Motor neuron (in vitro differentiated cells): Measurements from ENCODE around the gene PAPOLA. TPM values are rescaled to one million over a fixed set of nuclear protein-coding genes. Genes with fewer than 3 reads are reported as not detected.
A peak's percentile ranks its signal among the peaks of the same experiment; 100 is the strongest.

Experiments used
- ATAC-seq, 8 experiments: fragments of 200-7000 bp; cut with Tn5 transposase; replicated peaks in 6 of 8; 2 replicates each; pipeline ENCODE4 v1.8.0; 2021; ENCODE audit warnings: mild to moderate bottlenecking in 8 of 8, moderate library complexity in 8 of 8
- H3K27ac ChIP-seq, 2 donors: fragments of 250-450 bp; sonication (Bioruptor Pico); 2 replicates each; pipeline ENCODE4 v1.9.0; 2021; ENCODE audit warnings: antibody characterized with exemption in 2 of 2, mild to moderate bottlenecking in 2 of 2, moderate library complexity in 1 of 2
- H3K4me1 ChIP-seq, 2 donors: fragments of 250-450 bp; sonication (Bioruptor Pico); replicated peaks in 1 of 2; 2 replicates each; pipeline ENCODE4 v1.6.1; 2021; ENCODE audit warnings: antibody characterized with exemption in 2 of 2, mild to moderate bottlenecking in 2 of 2, moderate library complexity in 1 of 2
- H3K4me3 ChIP-seq, 5 donors: fragments of 250-450 bp; sonication (Bioruptor Pico); 2 replicates each; pipeline ENCODE4 v1.9.0; 2021; ENCODE audit warnings: antibody characterized with exemption in 5 of 5, mild to moderate bottlenecking in 5 of 5, moderate library complexity in 4 of 5
- WGBS, 10 experiments: fragments of 450-650 bp; shearing (Covaris generic); methylation state at CpG; one replicate each; pipeline ENCODE4 v1.0.0; 2022; 5-methylcytosine and 5-hydroxymethylcytosine counted together
- in situ Hi-C, 9 experiments: fragments of 400-800 bp; cut with MboI; loops; one replicate each; pipeline ENCODE4 v1.15.0; 2021; ENCODE audit warnings: low sequenced_read_pairs in 9 of 9, low pct_unique_long_range_greater_than_20kb in 2 of 9; ENCODE audit not compliant: unreplicated experiment in 9 of 9
- total RNA-seq, 8 experiments: library from RNA; unstranded; fragments of 300-600 nt; gene quantifications; 2 replicates each; pipeline versions ENCODE4 v1.2.3 to v1.2.4, GENCODE V29; 2022

Gene PAPOLA
- total RNA-seq, 8 experiments from 2014 or later: 88.2 to 205 (median 126) TPM

- H3K4me1 ChIP-seq: peaks cover 15 to 27% of the 10 kb centered on the region in 2 donors
- WGBS, 10 experiments: 30 to 79% (median 53%) methylated on average over 2 to 12 of the region's 20 CpGs; no CpG with 5 or more reads in 1 of the 10 experiments
- H3K4me3 ChIP-seq: no peak overlapping the region
- no peak overlapping the region for H3K27ac ChIP-seq
- in situ Hi-C loops: loop anchor here in 6 of 9 experiments (10.0 to 25.0 kb wide), 2 partner anchors 150 to 152 kb away; no protein-coding TSS in a partner anchor
- ATAC-seq: peak in 2 of 8 experiments; percentile 33 to 35
These were observed 82.9 kb downstream of the PAPOLA start for GRCh38 chr14:96584907-96585671.

DNA sequence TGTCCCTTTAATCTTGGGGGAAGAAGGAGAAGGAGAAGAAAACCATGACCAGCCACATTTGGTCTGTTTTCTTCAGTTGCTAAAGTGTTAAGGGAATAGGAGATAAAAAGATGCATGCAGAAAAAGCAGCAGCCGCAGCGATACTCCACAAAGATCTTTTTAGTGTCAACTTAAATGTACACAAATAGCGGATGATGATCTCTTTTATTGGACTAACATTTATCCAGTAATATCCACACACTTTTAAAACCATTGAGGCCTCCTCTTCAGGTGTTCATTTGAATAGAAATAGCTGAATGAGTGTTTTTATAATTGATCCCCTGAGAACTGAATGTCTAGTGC, 83.5 kb downstream of the PAPOLA start:
- Histone ChIP-seq H3K27ac (no peak overlapping the region), H3K4me3 (no peak overlapping the region), H3K4me1 (peaks cover 15 to 27% of the 10 kb centered on the region in 2 donors)
- in situ Hi-C loops: loop anchor here in 6 of 9 experiments (10.0 to 25.0 kb wide), 2 partner anchors 149 to 152 kb away; no protein-coding TSS in a partner anchor
- no peak for ATAC-seq
- 64 to 100% (median 88%) methylated on average over 1 to 3 of the region's 3 CpGs; no CpG with 5 or more reads in 3 of the 10 experiments for WGBS, 10 experiments

GRCh38 chr14:96586056-96586455, 83.9 kb downstream of the PAPOLA start:
- no peak overlapping the region for H3K4me3 ChIP-seq
- H3K27ac ChIP-seq: no peak overlapping the region
- no peak for ATAC-seq
- in situ Hi-C loops: loop anchor here in 6 of 9 experiments (10.0 to 25.0 kb wide), 2 partner anchors 149 to 151 kb away; no protein-coding TSS in a partner anchor
- WGBS, 10 experiments: 0 to 92% (median 74%) methylated on average over 1 to 10 of the region's 11 CpGs
- H3K4me1 ChIP-seq: peaks cover 15 to 27% of the 10 kb centered on the region in 2 donors

DNA sequence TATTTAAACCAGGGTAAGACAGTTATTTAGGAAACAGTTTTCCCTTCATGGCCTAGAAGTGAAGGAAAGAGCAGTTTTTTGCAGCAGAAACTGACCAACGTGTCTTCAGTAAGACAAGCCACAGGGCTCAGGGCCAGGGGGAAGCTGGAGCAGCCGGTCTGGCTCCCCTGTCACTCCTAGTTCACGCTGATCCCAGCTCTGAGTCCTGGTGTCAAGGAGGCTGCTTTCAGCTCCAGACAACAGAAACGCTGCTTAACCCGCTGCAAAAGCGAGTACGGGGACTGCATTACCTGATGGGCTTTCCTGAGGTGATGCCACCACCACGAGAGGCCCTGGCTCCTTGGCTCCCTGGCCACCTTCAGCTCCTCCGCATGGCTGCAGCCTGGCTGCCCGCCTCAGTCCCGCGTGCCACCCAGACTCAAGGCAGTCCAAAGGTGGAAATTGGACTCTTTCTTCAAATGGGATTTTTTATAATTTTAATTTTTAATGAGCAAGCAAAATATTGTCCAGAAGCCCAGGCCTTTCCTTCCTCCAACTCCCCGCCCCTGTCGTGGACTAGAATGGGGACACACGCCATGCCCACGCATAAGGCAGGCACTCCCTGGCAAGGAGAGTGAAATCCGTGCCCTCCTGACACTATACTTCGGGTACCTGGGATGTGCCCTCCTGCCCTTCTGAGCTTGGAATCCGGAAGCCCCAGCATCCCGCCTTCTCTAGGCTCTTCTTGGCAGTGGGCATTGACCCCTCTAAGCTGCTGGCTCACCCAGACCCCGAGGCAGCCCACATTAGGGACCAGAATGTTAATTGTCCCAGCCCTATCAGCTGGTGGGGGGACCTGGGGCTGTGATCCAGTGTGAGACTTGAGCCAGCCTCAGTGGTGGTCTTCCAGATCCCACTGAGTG, 85.0 kb downstream of the PAPOLA start:
- ATAC-seq: no peak
- 28 to 90% (median 83%) methylated on average over 3 to 9 of the region's 21 CpGs; no CpG with 5 or more reads in 2 of the 10 experiments for WGBS, 10 experiments
- Histone ChIP-seq H3K27ac (no peak overlapping the region), H3K4me3 (no peak overlapping the region), H3K4me1 (peaks cover 15 to 27% of the 10 kb centered on the region in 2 donors)
- in situ Hi-C loops: loop anchor here in 6 of 9 experiments (10.0 to 25.0 kb wide), 2 partner anchors 148 to 150 kb away; no protein-coding TSS in a partner anchor

DNA sequence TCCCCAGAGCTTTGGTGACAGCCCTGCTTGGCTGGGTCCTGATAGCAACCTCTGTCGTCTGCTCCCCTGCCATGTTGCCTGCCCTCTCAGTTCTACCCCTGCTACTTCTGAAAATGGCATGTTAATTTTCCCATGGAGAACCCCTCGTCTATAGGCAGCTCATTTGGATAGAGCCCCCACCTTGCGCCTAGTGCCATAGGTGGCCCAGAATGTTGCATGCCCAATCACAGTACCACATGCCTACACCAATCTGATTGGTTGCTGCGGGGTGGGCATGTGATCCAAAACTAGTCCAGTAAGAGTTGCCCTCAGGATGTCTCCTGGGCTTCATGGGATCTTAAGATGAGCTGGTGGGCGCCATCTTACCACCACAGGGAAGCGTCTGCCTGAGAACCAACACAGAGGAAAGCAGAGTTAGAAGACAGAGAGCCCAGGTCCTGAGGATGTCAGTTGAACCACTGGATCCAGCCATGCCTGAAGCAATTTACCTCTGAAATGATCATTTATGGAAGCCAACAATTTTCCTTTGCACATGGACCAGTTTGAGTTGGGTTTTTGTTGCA, 85.7 kb downstream of the PAPOLA start:
- H3K4me1 ChIP-seq: peaks cover 15 to 28% of the 10 kb centered on the region in 2 donors
- no peak overlapping the region for H3K27ac ChIP-seq
- in situ Hi-C loops: loop anchor here in 6 of 9 experiments (10.0 to 25.0 kb wide), 2 partner anchors 147 to 149 kb away; no protein-coding TSS in a partner anchor
- ATAC-seq: no peak
- WGBS, 10 experiments: 40 to 93% (median 80%) methylated on average over 1 to 2 of the region's 6 CpGs; no CpG with 5 or more reads in 7 of the 10 experiments
- no peak overlapping the region for H3K4me3 ChIP-seq

- ATAC-seq: no peak
- Histone ChIP-seq H3K4me3 (no peak overlapping the region), H3K27ac (no peak overlapping the region), H3K4me1 (peaks cover 15 to 29% of the 10 kb centered on the region in 2 donors)
- WGBS, 10 experiments: 50 to 83% (median 70%) methylated on average over 1 to 17 of the region's 22 CpGs
- in situ Hi-C loops: loop anchor here in 6 of 9 experiments (10.0 to 25.0 kb wide), 2 partner anchors 146 to 149 kb away; no protein-coding TSS in a partner anchor
These were observed 86.5 kb downstream of the PAPOLA start for GRCh38 chr14:96588410-96589257.

- H3K4me1 ChIP-seq: peaks cover 12 to 26% of the 10 kb centered on the region in 2 donors
- WGBS, 10 experiments: 38 to 100% (median 89%) methylated on average over 1 to 3 of the region's 3 CpGs; no CpG with 5 or more reads in 3 of the 10 experiments
- H3K4me3 ChIP-seq: no peak overlapping the region
- in situ Hi-C loops: loop anchor here in 6 of 9 experiments (10.0 to 25.0 kb wide), 2 partner anchors 145 to 148 kb away; no protein-coding TSS in a partner anchor
- ATAC-seq: no peak
- no peak overlapping the region for H3K27ac ChIP-seq
These were observed 87.4 kb downstream of the PAPOLA start for GRCh38 chr14:96589577-96589976.

DNA sequence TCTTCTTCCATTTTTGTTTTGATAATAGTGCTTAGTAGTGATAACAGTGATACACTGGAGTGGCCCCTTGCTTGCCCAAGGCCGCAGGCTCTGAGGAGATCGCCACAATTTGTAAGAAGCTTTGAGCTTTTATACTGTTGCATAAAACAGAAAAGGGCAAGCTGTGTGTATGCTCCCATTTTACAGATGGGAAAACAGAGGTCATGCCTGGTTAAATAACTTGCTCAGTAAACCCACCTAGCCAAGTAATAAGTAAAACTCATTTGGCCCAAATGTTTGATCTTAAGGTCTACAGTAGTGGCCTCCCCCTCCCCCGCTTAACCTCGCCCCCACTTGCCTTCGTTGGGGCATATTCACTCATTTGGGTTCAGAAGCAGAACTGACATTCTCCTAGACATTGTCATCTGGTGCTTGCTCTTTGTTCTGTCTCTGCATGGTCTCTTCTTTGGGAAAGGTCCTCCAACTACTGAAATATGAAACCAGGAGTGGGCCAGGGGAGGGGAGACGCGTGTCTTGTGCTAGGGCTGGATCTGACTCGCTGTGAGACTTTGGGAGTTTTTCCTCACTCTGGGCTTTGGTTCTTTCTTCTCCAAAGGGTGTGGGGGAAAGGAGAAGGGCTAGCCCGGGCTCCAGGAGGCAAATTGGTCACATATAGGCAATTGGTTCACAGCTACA, 88.1 kb downstream of the PAPOLA start:
- in situ Hi-C loops: loop anchor here in 4 of 9 experiments (25.0 kb wide), 1 partner anchor 147 kb away; no protein-coding TSS in a partner anchor
- Histone ChIP-seq H3K4me3 (no peak overlapping the region), H3K4me1 (peaks cover 6 to 19% of the 10 kb centered on the region in 2 donors), H3K27ac (no peak overlapping the region)
- no peak for ATAC-seq
- 69 to 94% (median 84%) methylated on average over 2 to 6 of the region's 9 CpGs; no CpG with 5 or more reads in 3 of the 10 experiments for WGBS, 10 experiments

DNA sequence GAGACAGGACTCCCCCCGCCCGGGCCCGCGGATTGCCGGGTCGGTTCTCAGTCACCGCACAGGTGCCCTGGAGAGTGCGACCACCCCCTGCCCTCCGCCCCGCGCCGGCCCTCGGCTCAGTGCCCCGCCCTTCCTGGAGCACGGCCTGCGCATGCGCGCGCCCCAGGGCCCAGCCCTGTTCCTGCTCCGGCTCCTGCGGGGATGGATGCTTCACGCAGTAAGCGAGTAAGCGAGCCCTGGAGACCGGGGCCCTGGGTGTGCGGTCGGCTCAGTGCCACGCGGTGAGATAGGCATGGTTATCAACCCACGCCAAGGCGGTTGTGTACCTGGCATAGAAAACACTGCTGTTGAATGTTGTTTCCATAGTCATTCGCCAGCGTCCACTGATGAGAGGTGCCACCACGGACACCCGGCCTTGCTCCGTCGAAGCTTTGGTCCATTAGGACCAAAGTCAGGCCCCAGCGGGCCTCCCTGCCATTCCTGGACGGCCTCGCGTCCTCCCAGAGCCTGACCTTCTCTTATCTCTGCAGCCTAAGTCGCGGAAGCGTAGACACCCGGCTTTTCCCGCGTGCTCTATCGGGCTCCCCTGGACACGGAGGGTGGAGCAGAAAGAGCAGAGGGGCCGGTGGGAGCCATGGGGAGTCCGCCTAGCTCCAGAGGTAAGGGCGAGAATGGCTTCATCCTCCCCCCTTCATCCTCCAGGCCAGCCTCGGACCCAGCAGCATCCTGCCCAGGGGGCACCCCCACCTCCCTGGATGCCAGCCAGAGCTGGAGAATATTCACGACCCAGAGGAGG, 90.6 kb downstream of the PAPOLA start:
- in situ Hi-C loops: loop anchor here in 4 of 9 experiments (25.0 kb wide), 1 partner anchor 145 kb away; no protein-coding TSS in a partner anchor
- peak; percentile 69 to 95 (median 89) for ATAC-seq
- peaks cover 3 to 10% of the 10 kb centered on the region in 2 donors for H3K4me1 ChIP-seq
- H3K27ac ChIP-seq: no peak overlapping the region
- 0 to 60% (median 16%) methylated on average over 1 to 9 of the region's 54 CpGs; no CpG with 5 or more reads in 5 of the 10 experiments for WGBS, 10 experiments
- peak overlapping the region; percentile 15 to 32 (median 16) for H3K4me3 ChIP-seq

DNA sequence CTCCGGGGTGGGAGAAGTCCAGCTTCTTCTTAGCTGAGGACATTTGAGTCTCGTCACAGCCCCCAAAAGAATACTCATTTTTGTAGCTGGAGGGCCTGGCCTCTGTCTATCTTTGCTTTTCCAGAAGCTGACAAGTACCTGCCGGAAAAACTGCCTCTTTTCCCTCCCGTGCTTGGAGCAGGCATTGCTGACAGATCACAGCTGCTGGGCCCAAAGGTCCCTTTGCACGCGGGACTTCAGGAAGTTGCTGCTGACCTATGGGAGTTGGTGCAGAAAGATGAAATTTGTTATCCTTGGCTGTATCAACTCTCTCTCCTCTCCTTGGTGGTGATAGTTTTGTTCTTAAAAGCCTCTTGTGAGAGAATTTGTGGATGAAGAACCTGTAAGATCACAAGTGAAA, 92.8 kb downstream of the PAPOLA start:
- Histone ChIP-seq H3K4me3 (no peak overlapping the region), H3K27ac (no peak overlapping the region), H3K4me1 (peaks cover 0 to 2% of the 10 kb centered on the region in 2 donors)
- 28 to 100% (median 60%) methylated on average over 1 to 4 of the region's 6 CpGs; no CpG with 5 or more reads in 4 of the 10 experiments for WGBS, 10 experiments
- ATAC-seq: no peak
- in situ Hi-C loops: loop anchor here in 4 of 9 experiments (25.0 kb wide), 1 partner anchor 142 kb away; no protein-coding TSS in a partner anchor
